ENCODE data around the gene ITIH3.

The ITIH3 gene

GRCh38 chr3:52801839-52802238 is 7.2 kb downstream of the ITIH3 start:
- POLR2A ChIA-PET = no interaction called here
- CTCF ChIA-PET = no interaction called here
- no peak for TF ChIP-seq CTCF (IDR thresholded peaks at IDR 0.05; ENCODE audit: control extremely low read depth, extremely low read depth, low read depth, missing control alignments)
- no peak for DNase-seq (ENCODE audit: extremely low spot score)

- no peak for DNase-seq (ENCODE audit: extremely low spot score)
- ChIA-PET CTCF (interaction anchor here (1.2 to 1.4 kb wide), 2 partner anchors 11 to 17 kb away, joined by 4 to 5 read pairs; no protein-coding TSS in a partner anchor), POLR2A (no interaction called here)
- TF ChIP-seq CTCF (IDR thresholded peaks at IDR 0.05; ENCODE audit: control extremely low read depth, extremely low read depth, low read depth, missing control alignments) = no peak
Observed at GRCh38 chr3:52805270-52806039, 10.9 kb downstream of the ITIH3 start.

GRCh38 chr3:52809149-52809548 is 14.6 kb downstream of the ITIH3 start:
- ChIA-PET POLR2A (no interaction called here), CTCF (interaction anchor here (0.7 to 1.8 kb wide), 5 partner anchors 9 to 67 kb away, joined by 3 to 7 read pairs (median 4); no protein-coding TSS in a partner anchor)
- no peak for DNase-seq (ENCODE audit: extremely low spot score)
- no peak for TF ChIP-seq CTCF (IDR thresholded peaks at IDR 0.05; ENCODE audit: control extremely low read depth, extremely low read depth, low read depth, missing control alignments)

- CTCF ChIA-PET = interaction anchor here (0.7 to 3.4 kb wide), 4 partner anchors 9 to 11 kb away, joined by 4 to 16 read pairs (median 6); no protein-coding TSS in a partner anchor
- no peak for DNase-seq (ENCODE audit: extremely low spot score)
- TF ChIP-seq CTCF (IDR thresholded peaks at IDR 0.05; ENCODE audit: control extremely low read depth, extremely low read depth, low read depth, missing control alignments) = no peak
- POLR2A ChIA-PET = no interaction called here
Observed at GRCh38 chr3:52809662-52810377, 15.2 kb downstream of the ITIH3 start.

GRCh38 chr3:52810923-52811322 is 16.3 kb downstream of the ITIH3 start:
- ChIA-PET CTCF (interaction anchor here (1.5 to 3.4 kb wide), 3 partner anchors 10 to 13 kb away, joined by 3 to 16 read pairs (median 6); no protein-coding TSS in a partner anchor), POLR2A (no interaction called here)
- no peak for TF ChIP-seq CTCF (IDR thresholded peaks at IDR 0.05; ENCODE audit: control extremely low read depth, extremely low read depth, low read depth, missing control alignments)

GRCh38 chr3:52811452-52812011 is 16.9 kb downstream of the ITIH3 start:
- TF ChIP-seq CTCF (IDR thresholded peaks at IDR 0.05; ENCODE audit: control extremely low read depth, extremely low read depth, low read depth, missing control alignments) = no peak
- ChIA-PET POLR2A (no interaction called here), CTCF (interaction anchor here (1.5 to 3.4 kb wide), 3 partner anchors 10 to 13 kb away, joined by 3 to 16 read pairs (median 6); no protein-coding TSS in a partner anchor)
- DNase-seq (ENCODE audit: extremely low spot score) = no peak

More at GRCh38 chr3:52810923-52811322, 16.3 kb downstream of the ITIH3 start:
- DNase-seq (ENCODE audit: extremely low spot score) = no peak
